Hepatocyte (in vitro differentiated cells): Measurements from ENCODE around the gene ARIH1.
"Not testable (repeated sequence)": the region's sequence is repeated elsewhere in the genome, so short reads cannot be mapped to it uniquely, and the experiment has no call there.

Experiments used
- EZH2 ChIP-seq: fragments of 200-600 bp; sonication (generic); IDR thresholded peaks from 2 replicates; pipeline ENCODE4 v1.6.1; 2016; ENCODE audit warnings: antibody characterized with exemption, mild to moderate bottlenecking, borderline replicate concordance
- EZH2phosphoT487 ChIP-seq: fragments of 200-600 bp; sonication (generic); IDR thresholded peaks from one replicate; pipeline ENCODE4 v1.6.1; 2018; ENCODE audit warnings: antibody characterized with exemption, mild to moderate bottlenecking, low read depth, moderate library complexity; ENCODE audit not compliant: unreplicated experiment, severe bottlenecking

GRCh38 chr15:72642271-72642670 is 168.1 kb downstream of the ARIH1 start:
- not testable (repeated sequence) for TF ChIP-seq EZH2phosphoT487, EZH2
